GM18868 (cell line): ENCODE measurements around the gene FOXO3.
A peak's percentile ranks its signal among the peaks of the same experiment; 100 is the strongest.
"Not testable (repeated sequence)": the region's sequence is repeated elsewhere in the genome, so short reads cannot be mapped to it uniquely, and the experiment has no call there.

Experiments used
- ATAC-seq: cut with Tn5 transposase; IDR thresholded peaks from one replicate; pipeline ENCODE4 v1.9.1; 2021; ENCODE audit warnings: mild to moderate bottlenecking, moderate library complexity; ENCODE audit not compliant: unreplicated experiment

FOXO3 gene

GRCh38 chr6:108560463-108561308, at the start of gene FOXO3:
Gene FOXO3 (plus strand): TSS chr6:108560917. CDS start chr6:108561209, 292 bp downstream.
- ATAC-seq = no peak

- ATAC-seq = no peak
Observed at GRCh38 chr6:108518714-108519576, 41.8 kb upstream of the FOXO3 start.

- no peak for ATAC-seq
Observed at GRCh38 chr6:108521616-108522107, 39.1 kb upstream of the FOXO3 start.

DNA sequence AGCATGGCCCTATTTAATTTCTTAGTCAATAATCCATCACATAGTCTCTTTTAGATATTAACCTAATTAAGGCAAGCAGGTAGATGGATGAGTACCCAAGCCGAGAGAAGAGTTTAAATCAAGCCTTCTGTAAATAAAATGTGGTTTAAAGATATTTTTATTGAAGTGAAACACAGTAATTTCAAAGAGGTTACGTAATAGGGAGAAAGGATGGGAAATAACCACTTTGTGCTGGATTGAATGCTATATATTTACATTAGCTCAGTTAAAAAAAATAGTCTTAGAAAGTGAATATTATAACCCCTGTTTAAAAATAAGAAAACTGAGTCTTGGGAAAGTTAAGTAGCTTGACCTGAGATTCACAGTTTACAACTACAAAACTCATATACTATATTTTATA, 37.0 kb upstream of the FOXO3 start:
- ATAC-seq = no peak

DNA sequence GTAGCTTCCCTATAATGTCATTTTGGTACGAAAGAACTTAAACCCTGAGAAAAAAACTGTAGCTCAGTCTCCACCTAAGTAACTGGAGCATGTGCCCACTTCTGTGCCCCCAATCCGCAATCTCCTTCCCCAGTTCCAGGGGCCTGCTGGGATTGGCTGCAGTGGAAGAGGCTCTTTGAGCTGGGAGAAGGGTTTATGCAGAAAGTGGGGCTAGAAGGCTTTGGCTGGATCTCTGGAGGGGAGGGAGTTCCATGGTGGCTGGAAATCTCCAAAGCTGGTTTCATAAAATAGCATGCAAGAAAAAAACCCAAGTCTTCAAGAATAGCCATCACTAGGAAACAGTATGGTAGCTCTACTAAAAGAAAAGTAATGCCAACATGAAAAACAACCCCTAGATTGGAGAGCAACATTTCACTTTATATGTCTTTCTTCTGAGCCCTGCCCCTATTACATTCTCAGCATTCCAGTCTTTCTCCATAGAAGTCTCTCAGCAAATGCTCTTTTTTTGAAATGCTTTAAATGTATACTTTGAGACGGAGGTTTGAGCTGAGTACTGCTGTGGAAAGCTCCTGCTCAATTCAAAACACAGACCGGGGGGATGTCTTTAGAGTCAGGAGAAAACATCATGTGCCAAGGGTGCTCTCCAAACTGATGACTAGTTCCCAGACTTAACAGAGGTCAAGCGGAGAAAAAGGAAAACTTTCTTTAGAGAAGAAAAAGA, 36.0 kb upstream of the FOXO3 start:
- ATAC-seq = no peak

DNA sequence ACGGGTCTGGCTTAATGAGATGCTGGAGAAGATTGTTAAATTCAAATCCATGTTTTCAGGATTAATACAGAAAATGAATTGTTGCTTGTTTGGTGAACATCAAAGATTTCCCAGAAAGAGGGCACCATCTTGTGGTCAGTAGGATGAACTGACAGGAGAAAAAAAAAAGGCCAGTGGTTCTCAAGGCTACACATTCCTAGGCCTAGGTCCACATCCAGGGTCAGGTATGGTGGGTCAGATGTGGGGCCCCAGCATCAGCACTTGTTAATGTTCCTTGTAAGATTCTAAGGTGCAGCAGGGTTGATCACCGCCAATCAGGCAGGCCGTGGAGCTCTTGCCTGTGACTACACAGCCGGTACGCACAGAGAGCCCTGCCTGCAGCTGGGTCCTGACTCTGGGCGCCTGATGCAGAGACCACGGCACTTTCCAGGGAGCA, 34.0 kb upstream of the FOXO3 start:
- no peak for ATAC-seq

- no peak for ATAC-seq
Observed at GRCh38 chr6:108528878-108529277, 31.8 kb upstream of the FOXO3 start.

- ATAC-seq = no peak
Observed at GRCh38 chr6:108531332-108531731, 29.4 kb upstream of the FOXO3 start.

DNA sequence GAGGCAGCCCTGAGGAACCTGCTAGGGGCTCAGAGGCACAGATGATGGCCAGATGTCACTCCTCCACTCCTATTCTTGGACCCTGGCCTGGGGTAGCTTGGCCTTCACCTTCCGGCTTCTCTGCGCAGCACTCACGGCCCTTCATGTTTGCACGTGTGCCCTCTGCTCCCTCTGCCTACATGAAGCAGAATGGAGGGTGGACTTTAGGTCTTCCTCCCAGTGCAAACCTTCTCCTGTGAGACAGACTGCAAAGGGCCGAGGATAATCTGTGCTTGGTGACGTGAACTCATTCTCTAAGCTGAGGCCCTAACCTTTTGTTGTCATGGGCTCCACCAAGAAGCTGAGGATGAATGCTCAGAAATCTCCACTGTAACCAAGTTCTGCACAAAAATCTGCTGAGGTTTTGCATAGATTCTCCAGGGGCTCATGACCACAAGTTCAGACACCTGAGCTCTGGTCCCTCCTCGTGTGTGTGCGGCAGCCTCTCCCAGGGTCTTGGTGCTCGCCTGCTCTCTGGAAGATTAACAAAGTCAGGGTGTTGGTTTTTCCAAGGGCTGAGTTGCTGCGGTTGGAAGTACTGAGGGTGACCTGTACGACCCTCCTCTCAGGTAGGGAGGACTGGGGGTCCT, 25.5 kb upstream of the FOXO3 start:
- no peak for ATAC-seq

GRCh38 chr6:108535920-108536535, 24.7 kb upstream of the FOXO3 start:
- not testable (repeated sequence) for ATAC-seq

GRCh38 chr6:108541843-108542759, 18.6 kb upstream of the FOXO3 start:
- ATAC-seq = peak; percentile 50

DNA sequence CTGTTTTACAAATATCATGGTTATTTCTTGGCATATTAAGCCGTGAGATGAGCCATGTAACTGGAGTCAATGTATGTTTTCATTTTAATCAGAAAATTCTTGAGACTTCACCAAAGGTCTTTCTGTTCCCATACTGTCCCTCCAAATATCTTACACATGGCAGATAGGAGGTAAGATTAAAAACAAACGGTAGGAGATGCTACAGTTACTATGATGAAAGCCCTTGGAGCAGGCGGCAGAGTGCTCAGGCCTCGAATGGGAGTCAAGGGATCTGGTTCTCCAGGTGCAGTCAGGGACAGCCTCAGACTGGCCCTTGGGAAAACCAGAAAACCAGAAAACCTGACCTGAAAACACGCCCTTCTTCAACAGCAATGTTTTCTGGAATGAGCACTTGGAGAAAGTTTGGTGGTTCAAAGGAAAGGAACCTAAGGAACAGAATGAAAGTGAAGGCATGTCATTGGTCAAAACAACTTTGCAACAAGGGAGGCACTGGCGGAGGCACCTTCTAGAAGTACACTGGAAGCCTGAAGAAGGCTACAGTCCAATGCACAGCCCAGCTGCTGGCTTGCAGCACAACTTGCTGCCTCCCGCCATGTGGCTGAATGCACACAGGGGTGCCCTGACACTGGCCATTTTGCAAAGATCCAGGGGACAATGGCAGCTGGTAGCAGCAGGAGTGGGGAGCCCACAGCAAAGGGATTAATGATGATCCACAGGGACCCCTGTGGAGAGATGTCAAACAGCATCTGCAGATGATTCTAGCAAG, 17.4 kb upstream of the FOXO3 start:
- no peak for ATAC-seq

DNA sequence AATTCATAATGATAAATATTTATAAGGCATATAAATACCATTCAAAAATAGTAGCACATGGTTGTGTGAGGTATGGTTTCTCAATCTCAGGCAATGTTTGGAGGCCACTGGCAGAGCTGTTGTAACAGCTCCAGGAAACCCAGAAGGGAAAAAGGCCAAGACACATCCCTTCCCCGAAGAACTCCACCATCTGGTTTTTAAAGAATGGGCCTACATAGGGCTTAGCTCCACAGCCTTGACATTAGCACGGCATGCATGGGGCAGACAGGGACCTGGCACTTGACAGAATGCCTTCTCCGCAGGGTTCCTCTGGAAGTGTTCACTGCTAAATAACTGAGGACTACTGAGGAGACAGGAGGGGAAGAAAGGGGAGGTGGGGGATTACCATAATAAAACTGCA, 16.1 kb upstream of the FOXO3 start:
- no peak for ATAC-seq

GRCh38 chr6:108546079-108547049, 14.4 kb upstream of the FOXO3 start:
- ATAC-seq = no peak

DNA sequence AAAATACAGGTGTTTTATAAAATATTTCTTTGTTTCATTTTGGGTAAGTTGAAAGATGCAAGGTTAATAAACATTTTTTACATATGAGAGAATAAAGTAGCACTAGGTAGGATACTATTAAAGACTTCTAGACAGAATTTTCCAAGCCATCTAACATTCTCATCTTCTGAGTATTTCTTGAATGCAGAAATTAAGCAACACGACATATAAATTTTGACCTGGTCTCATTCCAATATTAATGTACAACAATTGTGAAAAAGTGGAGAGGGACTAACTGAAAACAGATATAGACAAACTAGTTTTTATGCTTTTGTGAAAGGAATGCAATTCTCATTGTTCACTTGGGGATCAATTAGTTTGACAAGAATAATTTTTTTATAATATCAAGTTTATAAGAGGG, 11.5 kb upstream of the FOXO3 start:
- ATAC-seq = no peak

GRCh38 chr6:108549741-108550140, 11.0 kb upstream of the FOXO3 start:
- ATAC-seq = no peak

DNA sequence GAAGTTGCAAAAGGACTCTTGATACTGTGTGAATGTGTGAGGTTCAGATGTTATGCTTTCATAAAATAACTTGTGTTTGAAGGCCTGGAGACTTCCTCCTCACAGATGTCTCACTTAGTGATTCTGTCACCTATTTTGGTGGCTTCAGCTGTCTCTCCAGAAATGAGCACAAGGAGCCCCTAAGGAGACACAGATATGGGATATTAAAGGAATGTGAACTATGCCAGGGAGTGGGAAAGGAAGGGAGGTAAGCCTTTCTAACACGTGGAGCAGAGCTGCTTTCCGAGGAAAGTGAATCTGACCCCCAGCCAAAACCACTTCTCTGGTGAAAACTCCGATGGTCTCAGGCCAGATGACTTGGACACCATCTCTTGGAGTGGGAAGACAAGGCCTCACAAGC, 10.5 kb upstream of the FOXO3 start:
- ATAC-seq = no peak
